HG03354 (cell line): Measurements from ENCODE around the gene ZSCAN20.
"Not testable (repeated sequence)": the region's sequence is repeated elsewhere in the genome, so short reads cannot be mapped to it uniquely, and the experiment has no call there.

ENCODE experiments used
- ATAC-seq: cut with Tn5 transposase; IDR thresholded peaks from one replicate; pipeline ENCODE4 v1.9.1; 2021; ENCODE audit warnings: mild to moderate bottlenecking; ENCODE audit not compliant: unreplicated experiment, poor library complexity, severe bottlenecking

The ZSCAN20 gene

GRCh38 chr1:33471416-33471815 lies 1.0 kb upstream of the ZSCAN20 start:
- no peak for ATAC-seq

GRCh38 chr1:33473900-33474299 lies 1.5 kb downstream of the ZSCAN20 start:
- ATAC-seq, result no peak

GRCh38 chr1:33477451-33477850 lies 5.0 kb downstream of the ZSCAN20 start:
- ATAC-seq, result no peak

- ATAC-seq, result no peak
Measured at GRCh38 chr1:33482412-33482811, 10.0 kb downstream of the ZSCAN20 start.

GRCh38 chr1:33488624-33489023 lies 16.2 kb downstream of the ZSCAN20 start:
- ATAC-seq, result no peak

- no peak for ATAC-seq
Measured at GRCh38 chr1:33494929-33495328, 22.5 kb downstream of the ZSCAN20 start.

GRCh38 chr1:33497410-33497809 lies 25.0 kb downstream of the ZSCAN20 start:
- no peak for ATAC-seq

GRCh38 chr1:33500547-33500946 lies 28.1 kb downstream of the ZSCAN20 start:
- ATAC-seq, result no peak

- ATAC-seq, result no peak
Measured at GRCh38 chr1:33501309-33501708, 28.9 kb downstream of the ZSCAN20 start.

GRCh38 chr1:33501774-33502173 lies 29.3 kb downstream of the ZSCAN20 start:
- ATAC-seq, result no peak

GRCh38 chr1:33502726-33503125 lies 30.3 kb downstream of the ZSCAN20 start:
- ATAC-seq, result no peak

- ATAC-seq, result no peak
Measured at GRCh38 chr1:33503506-33503905, 31.1 kb downstream of the ZSCAN20 start.

- ATAC-seq, result no peak
Measured at GRCh38 chr1:33507661-33508060, 35.2 kb downstream of the ZSCAN20 start.

- no peak for ATAC-seq
Measured at GRCh38 chr1:33508151-33508550, 35.7 kb downstream of the ZSCAN20 start.

- ATAC-seq, result not testable (repeated sequence)
Measured at GRCh38 chr1:33509276-33509675, 36.8 kb downstream of the ZSCAN20 start.

GRCh38 chr1:33512226-33513011 lies 40.0 kb downstream of the ZSCAN20 start:
- no peak for ATAC-seq

GRCh38 chr1:33515112-33515511 lies 42.7 kb downstream of the ZSCAN20 start:
- no peak for ATAC-seq

GRCh38 chr1:33515607-33516006 lies 43.2 kb downstream of the ZSCAN20 start:
- ATAC-seq, result no peak

GRCh38 chr1:33516428-33516827 lies 44.0 kb downstream of the ZSCAN20 start:
- no peak for ATAC-seq

- no peak for ATAC-seq
Measured at GRCh38 chr1:33516891-33517567, 44.6 kb downstream of the ZSCAN20 start.

GRCh38 chr1:33517596-33518250 lies 45.3 kb downstream of the ZSCAN20 start:
- ATAC-seq, result no peak
